Measurements from ENCODE around the gene GOLPH3.

DNA sequence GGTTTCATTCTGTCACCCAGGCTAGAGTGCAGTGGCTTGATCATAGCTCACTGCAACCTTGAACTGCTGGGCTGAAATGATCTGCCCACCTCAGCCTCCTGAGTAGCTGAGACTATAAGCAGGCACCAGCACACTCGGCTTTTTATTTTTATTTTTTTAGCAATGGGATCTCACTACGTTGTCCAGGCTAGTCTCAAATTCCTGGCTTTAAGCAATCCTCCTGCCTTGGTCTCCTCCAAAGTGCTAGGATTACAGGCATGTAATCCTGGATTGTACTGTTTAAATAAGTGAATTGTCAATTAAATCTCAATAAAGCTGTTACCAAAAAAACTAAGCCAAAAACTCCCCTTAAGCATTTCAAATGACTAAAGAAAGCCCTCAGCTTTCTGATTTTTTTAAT lies 18.9 kb downstream of the GOLPH3 start:
- TF ChIP-seq POLR2A (IDR thresholded peaks at IDR 0.05; ENCODE audit: extremely low read depth, insufficient read length): no peak
- TF ChIP-seq, protein P1, sequence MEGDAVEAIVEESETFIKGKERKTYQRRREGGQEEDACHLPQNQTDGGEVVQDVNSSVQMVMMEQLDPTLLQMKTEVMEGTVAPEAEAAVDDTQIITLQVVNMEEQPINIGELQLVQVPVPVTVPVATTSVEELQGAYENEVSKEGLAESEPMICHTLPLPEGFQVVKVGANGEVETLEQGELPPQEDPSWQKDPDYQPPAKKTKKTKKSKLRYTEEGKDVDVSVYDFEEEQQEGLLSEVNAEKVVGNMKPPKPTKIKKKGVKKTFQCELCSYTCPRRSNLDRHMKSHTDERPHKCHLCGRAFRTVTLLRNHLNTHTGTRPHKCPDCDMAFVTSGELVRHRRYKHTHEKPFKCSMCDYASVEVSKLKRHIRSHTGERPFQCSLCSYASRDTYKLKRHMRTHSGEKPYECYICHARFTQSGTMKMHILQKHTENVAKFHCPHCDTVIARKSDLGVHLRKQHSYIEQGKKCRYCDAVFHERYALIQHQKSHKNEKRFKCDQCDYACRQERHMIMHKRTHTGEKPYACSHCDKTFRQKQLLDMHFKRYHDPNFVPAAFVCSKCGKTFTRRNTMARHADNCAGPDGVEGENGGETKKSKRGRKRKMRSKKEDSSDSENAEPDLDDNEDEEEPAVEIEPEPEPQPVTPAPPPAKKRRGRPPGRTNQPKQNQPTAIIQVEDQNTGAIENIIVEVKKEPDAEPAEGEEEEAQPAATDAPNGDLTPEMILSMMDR (IDR thresholded peaks at IDR 0.05; ENCODE audit: low read depth, low read length): no peak
